ENCODE data around the gene TET1.

DNA sequence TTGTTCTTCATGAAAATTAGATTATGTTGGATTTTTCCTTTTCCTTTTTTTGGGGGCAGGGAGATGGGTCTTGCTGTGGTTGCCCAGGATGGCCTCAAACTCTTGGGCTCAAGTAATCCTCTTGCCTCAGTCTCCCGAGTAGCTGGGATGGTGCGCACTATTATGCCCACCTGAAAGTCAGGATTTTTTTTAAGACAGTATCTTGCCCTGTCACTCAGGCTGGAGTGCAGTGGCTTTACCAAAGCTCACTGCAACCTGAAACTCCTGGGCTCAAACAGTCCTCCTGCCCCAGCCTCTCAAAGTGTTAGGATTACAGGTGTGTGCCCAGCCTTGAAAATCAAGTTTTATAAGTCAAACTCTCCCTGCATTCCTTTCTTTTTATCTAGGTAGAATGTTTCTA is 1.7 kb upstream of the TET1 start:
- TF ChIP-seq ZNF8 (CRISPR knock-in tag; IDR thresholded peaks at IDR 0.05), result no peak
- TF ChIP-seq CSDC2 (CRISPR knock-in tag; IDR thresholded peaks at IDR 0.05), result no peak
- no peak for TF ChIP-seq TOX (CRISPR knock-in tag; IDR thresholded peaks at IDR 0.05; ENCODE audit: borderline replicate concordance)
- TF ChIP-seq, protein P1, sequence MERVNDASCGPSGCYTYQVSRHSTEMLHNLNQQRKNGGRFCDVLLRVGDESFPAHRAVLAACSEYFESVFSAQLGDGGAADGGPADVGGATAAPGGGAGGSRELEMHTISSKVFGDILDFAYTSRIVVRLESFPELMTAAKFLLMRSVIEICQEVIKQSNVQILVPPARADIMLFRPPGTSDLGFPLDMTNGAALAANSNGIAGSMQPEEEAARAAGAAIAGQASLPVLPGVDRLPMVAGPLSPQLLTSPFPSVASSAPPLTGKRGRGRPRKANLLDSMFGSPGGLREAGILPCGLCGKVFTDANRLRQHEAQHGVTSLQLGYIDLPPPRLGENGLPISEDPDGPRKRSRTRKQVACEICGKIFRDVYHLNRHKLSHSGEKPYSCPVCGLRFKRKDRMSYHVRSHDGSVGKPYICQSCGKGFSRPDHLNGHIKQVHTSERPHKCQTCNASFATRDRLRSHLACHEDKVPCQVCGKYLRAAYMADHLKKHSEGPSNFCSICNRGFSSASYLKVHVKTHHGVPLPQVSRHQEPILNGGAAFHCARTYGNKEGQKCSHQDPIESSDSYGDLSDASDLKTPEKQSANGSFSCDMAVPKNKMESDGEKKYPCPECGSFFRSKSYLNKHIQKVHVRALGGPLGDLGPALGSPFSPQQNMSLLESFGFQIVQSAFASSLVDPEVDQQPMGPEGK (CRISPR knock-in tag; IDR thresholded peaks at IDR 0.05; ENCODE audit: borderline replicate concordance), result no peak
- TF ChIP-seq, protein P2, sequence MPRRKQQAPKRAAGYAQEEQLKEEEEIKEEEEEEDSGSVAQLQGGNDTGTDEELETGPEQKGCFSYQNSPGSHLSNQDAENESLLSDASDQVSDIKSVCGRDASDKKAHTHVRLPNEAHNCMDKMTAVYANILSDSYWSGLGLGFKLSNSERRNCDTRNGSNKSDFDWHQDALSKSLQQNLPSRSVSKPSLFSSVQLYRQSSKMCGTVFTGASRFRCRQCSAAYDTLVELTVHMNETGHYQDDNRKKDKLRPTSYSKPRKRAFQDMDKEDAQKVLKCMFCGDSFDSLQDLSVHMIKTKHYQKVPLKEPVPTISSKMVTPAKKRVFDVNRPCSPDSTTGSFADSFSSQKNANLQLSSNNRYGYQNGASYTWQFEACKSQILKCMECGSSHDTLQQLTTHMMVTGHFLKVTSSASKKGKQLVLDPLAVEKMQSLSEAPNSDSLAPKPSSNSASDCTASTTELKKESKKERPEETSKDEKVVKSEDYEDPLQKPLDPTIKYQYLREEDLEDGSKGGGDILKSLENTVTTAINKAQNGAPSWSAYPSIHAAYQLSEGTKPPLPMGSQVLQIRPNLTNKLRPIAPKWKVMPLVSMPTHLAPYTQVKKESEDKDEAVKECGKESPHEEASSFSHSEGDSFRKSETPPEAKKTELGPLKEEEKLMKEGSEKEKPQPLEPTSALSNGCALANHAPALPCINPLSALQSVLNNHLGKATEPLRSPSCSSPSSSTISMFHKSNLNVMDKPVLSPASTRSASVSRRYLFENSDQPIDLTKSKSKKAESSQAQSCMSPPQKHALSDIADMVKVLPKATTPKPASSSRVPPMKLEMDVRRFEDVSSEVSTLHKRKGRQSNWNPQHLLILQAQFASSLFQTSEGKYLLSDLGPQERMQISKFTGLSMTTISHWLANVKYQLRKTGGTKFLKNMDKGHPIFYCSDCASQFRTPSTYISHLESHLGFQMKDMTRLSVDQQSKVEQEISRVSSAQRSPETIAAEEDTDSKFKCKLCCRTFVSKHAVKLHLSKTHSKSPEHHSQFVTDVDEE (CRISPR knock-in tag; IDR thresholded peaks at IDR 0.05), result no peak
- TF ChIP-seq, protein P3, sequence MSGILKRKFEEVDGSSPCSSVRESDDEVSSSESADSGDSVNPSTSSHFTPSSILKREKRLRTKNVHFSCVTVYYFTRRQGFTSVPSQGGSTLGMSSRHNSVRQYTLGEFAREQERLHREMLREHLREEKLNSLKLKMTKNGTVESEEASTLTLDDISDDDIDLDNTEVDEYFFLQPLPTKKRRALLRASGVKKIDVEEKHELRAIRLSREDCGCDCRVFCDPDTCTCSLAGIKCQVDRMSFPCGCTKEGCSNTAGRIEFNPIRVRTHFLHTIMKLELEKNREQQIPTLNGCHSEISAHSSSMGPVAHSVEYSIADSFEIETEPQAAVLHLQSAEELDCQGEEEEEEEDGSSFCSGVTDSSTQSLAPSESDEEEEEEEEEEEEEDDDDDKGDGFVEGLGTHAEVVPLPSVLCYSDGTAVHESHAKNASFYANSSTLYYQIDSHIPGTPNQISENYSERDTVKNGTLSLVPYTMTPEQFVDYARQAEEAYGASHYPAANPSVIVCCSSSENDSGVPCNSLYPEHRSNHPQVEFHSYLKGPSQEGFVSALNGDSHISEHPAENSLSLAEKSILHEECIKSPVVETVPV (CRISPR knock-in tag; IDR thresholded peaks at IDR 0.05), result no peak
- no peak for TF ChIP-seq BACH2 (CRISPR knock-in tag; IDR thresholded peaks at IDR 0.05; ENCODE audit: borderline replicate concordance)
- TF ChIP-seq GLIS3 (CRISPR knock-in tag; IDR thresholded peaks at IDR 0.05), result no peak
- TF ChIP-seq, protein P4, sequence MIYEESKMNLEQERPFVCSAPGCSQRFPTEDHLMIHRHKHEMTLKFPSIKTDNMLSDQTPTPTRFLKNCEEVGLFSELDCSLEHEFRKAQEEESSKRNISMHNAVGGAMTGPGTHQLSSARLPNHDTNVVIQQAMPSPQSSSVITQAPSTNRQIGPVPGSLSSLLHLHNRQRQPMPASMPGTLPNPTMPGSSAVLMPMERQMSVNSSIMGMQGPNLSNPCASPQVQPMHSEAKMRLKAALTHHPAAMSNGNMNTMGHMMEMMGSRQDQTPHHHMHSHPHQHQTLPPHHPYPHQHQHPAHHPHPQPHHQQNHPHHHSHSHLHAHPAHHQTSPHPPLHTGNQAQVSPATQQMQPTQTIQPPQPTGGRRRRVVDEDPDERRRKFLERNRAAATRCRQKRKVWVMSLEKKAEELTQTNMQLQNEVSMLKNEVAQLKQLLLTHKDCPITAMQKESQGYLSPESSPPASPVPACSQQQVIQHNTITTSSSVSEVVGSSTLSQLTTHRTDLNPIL (CRISPR knock-in tag; IDR thresholded peaks at IDR 0.05; ENCODE audit: low read depth), result no peak
- TF ChIP-seq ESRRG (CRISPR knock-in tag; IDR thresholded peaks at IDR 0.05), result no peak
- no peak for TF ChIP-seq PPARA (CRISPR knock-in tag; IDR thresholded peaks at IDR 0.05; ENCODE audit: borderline replicate concordance)
- TF ChIP-seq ZNF70 (CRISPR knock-in tag; IDR thresholded peaks at IDR 0.05), result no peak
- no peak for TF ChIP-seq ZFP30 (CRISPR knock-in tag; IDR thresholded peaks at IDR 0.05)
- no peak for TF ChIP-seq ZFP3 (CRISPR knock-in tag; IDR thresholded peaks at IDR 0.05)
